Thyroid gland (tissue), 4 donors: ENCODE measurements around the gene RHOA. TPM values are rescaled to one million over a fixed set of nuclear protein-coding genes. Genes with fewer than 3 reads are reported as not detected.

Experiments used
- DNase-seq, 2 donors: peaks; one replicate each; pipeline ENCODE4 v3.0.0-alpha.2; 2019
- H3K27ac ChIP-seq, 3 donors: fragments of 200-600 bp; sonication (generic); 1 replicate in 2 of 3; 2 replicates in 1 of 3; pipeline ENCODE4 v1.5.1; 2016 to 2019; ENCODE audit warnings: mild to moderate bottlenecking in 1 of 3, moderate library complexity in 1 of 3
- H3K27me3 ChIP-seq: fragments of 200-600 bp; sonication (generic); one replicate; pipeline ENCODE4 v1.5.1; 2019
- H3K36me3 ChIP-seq, 2 donors: fragments of 200-600 bp; sonication (generic); one replicate each; pipeline ENCODE4 v1.5.1; 2016 to 2019
- H3K4me1 ChIP-seq, 2 donors: fragments of 200-600 bp; sonication (generic); one replicate each; pipeline ENCODE4 v1.5.1; 2017 to 2019
- H3K4me3 ChIP-seq, 3 donors: fragments of 200-600 bp; sonication (generic); replicated peaks in 1 of 3; 1 replicate in 2 of 3; 2 replicates in 1 of 3; pipeline ENCODE4 v1.5.1; 2016; ENCODE audit warnings: mild to moderate bottlenecking in 1 of 3
- H3K9me3 ChIP-seq: fragments of 200-600 bp; sonication (generic); one replicate; pipeline ENCODE4 v1.5.1; 2017
- CTCF ChIP-seq, 6 experiments: fragments of 200-600 bp in 3 of 6; fragments of 450-650 bp in 3 of 6; sonication (generic) in 3 of 6; IDR thresholded peaks; one replicate each; pipeline ENCODE4 v1.5.1; 2016 to 2019; ENCODE audit warnings: antibody characterized with exemption in 6 of 6, mild to moderate bottlenecking in 2 of 6, inconsistent platforms in 1 of 6, moderate library complexity in 1 of 6
- POLR2A ChIP-seq, 2 donors: fragments of 450-650 bp; IDR thresholded peaks; one replicate each; pipeline ENCODE4 v1.6.1; 2017; ENCODE audit warnings: antibody characterized with exemption in 2 of 2, mild to moderate bottlenecking in 2 of 2, moderate library complexity in 1 of 2
- WGBS, 2 donors: methylation state at CpG; one replicate each; pipeline ENCODE4 v1.1.5; 2017; 5-methylcytosine and 5-hydroxymethylcytosine counted together
- intact Hi-C: fragments of 100-400 bp; cut with DNase I; formaldehyde crosslinking; loops from one replicate; pipeline ENCODE4 v1.15.1; 2023
- total RNA-seq, 4 donors: library from RNA; depleted of rRNA; stranded (reverse); fragments of >200 nt; gene quantifications; one replicate each; pipeline ENCODE4 v1.2.3, GENCODE V29; 2016

RHOA gene
- total RNA-seq, 4 donors from 2014 or later, result 437 to 789 (median 587) TPM

- peaks cover 5 to 23% of the 10 kb centered on the region in 2 donors for H3K4me1 ChIP-seq
- no peak for DNase-seq
- no peak overlapping the region for H3K4me3 ChIP-seq
- H3K27me3 ChIP-seq, result no peaks in the 10 kb centered on the region
- no peaks in the 10 kb centered on the region for H3K9me3 ChIP-seq
- intact Hi-C loops, result no loop called here
- H3K36me3 ChIP-seq, result no peaks in the 10 kb centered on the region
- WGBS, 2 donors, result 78 to 83% methylated on average over 5 of the region's 5 CpGs
- no peak overlapping the region for H3K27ac ChIP-seq
- TF ChIP-seq POLR2A (IDR thresholded peaks at IDR 0.05) (no peak), CTCF (IDR thresholded peaks at IDR 0.05) (no peak)
These were observed 28.4 kb downstream of the RHOA start for GRCh38 chr3:49383387-49383786.

DNA sequence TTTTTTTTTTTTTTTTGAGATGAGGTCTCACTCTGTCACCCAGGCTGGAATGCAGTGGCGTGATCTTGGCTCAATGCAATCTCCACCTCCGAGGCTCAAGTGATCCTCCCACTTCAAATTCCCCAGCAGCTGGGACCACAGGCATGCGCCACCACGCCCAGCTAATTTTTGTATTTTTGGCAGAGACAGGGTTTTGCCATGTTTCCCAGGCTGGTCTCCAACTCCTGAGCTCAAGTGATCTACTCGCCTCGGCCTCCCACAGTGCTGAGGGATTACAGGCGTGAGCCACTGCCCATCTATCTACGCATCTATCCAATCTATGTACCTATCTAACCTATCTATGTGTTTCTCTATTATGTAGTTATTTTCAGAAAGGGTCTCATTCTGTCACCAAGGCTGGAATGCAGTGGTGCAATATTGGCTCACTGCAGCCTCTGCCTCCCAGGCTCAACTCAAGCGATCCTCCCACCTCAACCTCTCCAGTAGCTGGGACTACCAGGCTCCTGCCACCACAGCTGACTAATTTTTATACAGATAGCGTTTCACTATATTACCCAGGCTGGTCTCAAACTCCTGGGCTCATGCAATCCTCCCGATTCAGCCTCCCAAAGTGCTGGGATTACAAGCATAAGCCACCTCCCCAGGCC, 33.4 kb downstream of the RHOA start:
- TF ChIP-seq CTCF (IDR thresholded peaks at IDR 0.05) (no peak), POLR2A (IDR thresholded peaks at IDR 0.05) (no peak)
- Histone ChIP-seq H3K27me3 (no peaks in the 10 kb centered on the region), H3K27ac (no peak overlapping the region), H3K4me1 (peaks cover 4 to 20% of the 10 kb centered on the region in 2 donors), H3K36me3 (peaks cover 10 to 15% of the 10 kb centered on the region in 2 donors), H3K4me3 (no peak overlapping the region), H3K9me3 (no peaks in the 10 kb centered on the region)
- 58 to 60% methylated on average over 11 of the region's 11 CpGs for WGBS, 2 donors
- DNase-seq, result peak; percentile 79 to 82
- intact Hi-C loops, result no loop called here

DNA sequence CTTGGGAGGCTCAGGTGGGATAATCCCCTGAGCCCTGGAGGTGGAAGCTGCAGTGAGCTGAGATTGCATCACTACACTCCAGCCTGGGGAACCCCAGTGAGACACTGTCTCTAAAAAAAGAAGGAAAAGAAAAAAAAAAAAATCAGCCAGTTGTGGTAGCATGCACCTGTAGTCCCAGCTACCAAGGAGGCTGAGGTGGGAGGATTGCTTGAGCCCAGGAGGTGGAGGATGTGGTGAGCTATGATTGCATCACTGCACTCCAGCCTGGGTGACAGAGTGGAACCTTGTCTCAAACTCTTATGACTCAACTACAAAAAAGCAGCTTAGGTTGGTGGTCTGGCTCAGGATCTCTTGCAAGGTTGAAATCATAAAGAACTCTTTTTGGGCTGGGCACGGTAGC, 34.3 kb downstream of the RHOA start:
- Histone ChIP-seq H3K9me3 (no peaks in the 10 kb centered on the region), H3K27me3 (no peaks in the 10 kb centered on the region), H3K4me1 (peaks cover 4 to 21% of the 10 kb centered on the region in 2 donors), H3K36me3 (peaks cover 17 to 23% of the 10 kb centered on the region in 2 donors), H3K27ac (no peak overlapping the region), H3K4me3 (no peak overlapping the region)
- no peak for TF ChIP-seq POLR2A (IDR thresholded peaks at IDR 0.05)
- intact Hi-C loops, result no loop called here
- DNase-seq, result no peak
- 100% methylated on average over 1 of the region's 1 CpG for WGBS, 2 donors

DNA sequence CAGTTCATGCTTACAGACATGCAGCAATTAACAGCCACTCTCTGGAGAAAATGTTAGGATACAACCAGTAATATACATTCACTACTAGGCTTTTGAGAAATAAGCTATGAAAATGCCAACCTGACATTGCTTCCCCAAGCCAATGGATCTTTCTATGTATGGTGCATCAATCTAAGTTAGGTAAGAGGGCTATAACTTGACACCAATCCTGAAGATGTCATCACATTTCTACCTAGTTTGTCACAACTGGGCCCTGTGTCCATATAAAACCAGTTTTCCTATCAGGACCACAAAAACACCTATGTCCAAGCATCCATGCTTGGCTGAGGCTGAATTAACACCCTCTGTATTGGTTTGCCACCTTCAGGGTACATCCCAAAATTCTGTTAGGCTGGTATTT, 39.8 kb downstream of the RHOA start:
- DNase-seq, result no peak
- no peak overlapping the region for H3K4me3 ChIP-seq
- no peaks in the 10 kb centered on the region for H3K27me3 ChIP-seq
- no peaks in the 10 kb centered on the region for H3K9me3 ChIP-seq
- intact Hi-C loops, result no loop called here
- peaks cover 0 to 7% of the 10 kb centered on the region in 2 donors for H3K4me1 ChIP-seq
- H3K27ac ChIP-seq, result no peak overlapping the region
- H3K36me3 ChIP-seq, result peaks cover 33 to 36% of the 10 kb centered on the region in 2 donors
- TF ChIP-seq POLR2A (IDR thresholded peaks at IDR 0.05), result no peak
- TF ChIP-seq CTCF (IDR thresholded peaks at IDR 0.05), result no peak

DNA sequence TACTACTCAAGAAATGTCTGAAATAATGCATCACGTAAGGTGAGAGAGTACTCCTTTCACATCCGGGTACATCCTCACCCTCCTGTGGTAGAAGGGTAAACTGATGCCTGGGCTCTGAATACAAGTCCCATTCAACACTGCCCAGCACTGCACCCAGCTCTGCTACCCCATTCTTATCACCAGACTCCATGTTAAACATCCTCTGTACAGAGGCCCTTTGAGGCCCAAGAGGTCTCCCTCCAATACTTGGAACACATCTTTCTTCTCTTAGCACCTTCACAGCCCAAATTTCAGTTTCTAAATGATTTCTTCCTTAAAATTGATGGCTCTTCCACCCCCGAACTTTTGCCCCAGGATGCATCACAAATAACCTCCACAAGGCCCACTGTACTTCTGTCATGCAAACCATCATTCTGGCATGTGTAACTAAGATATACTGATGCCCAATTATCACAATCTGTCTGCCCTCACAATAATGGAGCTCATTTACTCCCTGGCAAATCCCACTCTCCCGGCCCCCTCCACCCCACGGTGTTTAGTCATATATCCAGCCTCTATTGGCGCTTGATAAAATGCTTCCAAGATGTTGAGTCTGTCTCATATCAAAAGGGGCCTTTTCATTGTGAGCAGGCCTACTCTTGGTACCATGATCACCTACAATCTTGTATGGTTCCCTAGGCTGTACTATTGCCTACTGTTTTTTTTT, 41.0 kb downstream of the RHOA start:
- H3K27ac ChIP-seq, result no peak overlapping the region
- no peaks in the 10 kb centered on the region for H3K27me3 ChIP-seq
- TF ChIP-seq CTCF (IDR thresholded peaks at IDR 0.05) (no peak), POLR2A (IDR thresholded peaks at IDR 0.05) (no peak)
- DNase-seq, result no peak
- H3K4me1 ChIP-seq, result peaks cover 0 to 5% of the 10 kb centered on the region in 2 donors
- 91 to 96% methylated on average over 6 of the region's 6 CpGs for WGBS, 2 donors
- no peaks in the 10 kb centered on the region for H3K9me3 ChIP-seq
- H3K36me3 ChIP-seq, result peaks cover 39 to 44% of the 10 kb centered on the region in 2 donors
- intact Hi-C loops, result no loop called here
- no peak overlapping the region for H3K4me3 ChIP-seq
